Measurements from ENCODE around the gene DDA1.

DDA1 gene

GRCh38 chr19:17309198-17309964 lies at the start of gene DDA1:
Gene DDA1, plus strand, starts transcription at chr19:17309563. Its CDS starts 92 bp downstream, at chr19:17309655.
- H4K20me1 ChIP-seq (ENCODE audit: insufficient read depth, low read length): peaks cover 40% of the 10 kb centered on the region
- H3K9ac ChIP-seq (ENCODE audit: low read depth, low read length): peak within 1 kb of the TSS; percentile 90
- ATAC-seq (ENCODE audit: insufficient read depth, low read depth): peak; percentile 87
- H3K4me1 ChIP-seq (ENCODE audit: insufficient read depth, low read length): peaks cover 63% of the 10 kb centered on the region
- H3K27ac ChIP-seq (ENCODE audit: low read length): peak within 1 kb of the TSS; percentile 82
- H3K4me3 ChIP-seq (ENCODE audit: low read depth in 1 of 2, low read length in 2 of 2): peak within 1 kb of the TSS; percentile 84
- H3K4me2 ChIP-seq (ENCODE audit: insufficient read depth, low read length): peak within 1 kb of the TSS; percentile 92
- no peak for TF ChIP-seq EZH2 (IDR thresholded peaks at IDR 0.05; ENCODE audit: borderline replicate concordance, low read depth, low read length, severe bottlenecking)
- no peak for TF ChIP-seq CTCF (IDR thresholded peaks at IDR 0.05; ENCODE audit: borderline replicate concordance, extremely low read depth, low read length, poor library complexity, severe bottlenecking)
- peak; percentile 100 for DNase-seq
- H2AFZ ChIP-seq (ENCODE audit: low read depth, low read length): peak within 1 kb of the TSS; percentile 82
- H3K36me3 ChIP-seq (ENCODE audit: insufficient read depth, low read length): peaks cover 35% of the 10 kb centered on the region
- peaks cover 68% of the 10 kb centered on the region for H3K79me2 ChIP-seq (ENCODE audit: insufficient read depth, low read length)
- H3K9me3 ChIP-seq (ENCODE audit: insufficient read depth, low read length, severe bottlenecking): no peaks in the 10 kb centered on the region
- H3K27me3 ChIP-seq (ENCODE audit: insufficient read depth, low read length, poor library complexity): no peaks in the 10 kb centered on the region

DNA sequence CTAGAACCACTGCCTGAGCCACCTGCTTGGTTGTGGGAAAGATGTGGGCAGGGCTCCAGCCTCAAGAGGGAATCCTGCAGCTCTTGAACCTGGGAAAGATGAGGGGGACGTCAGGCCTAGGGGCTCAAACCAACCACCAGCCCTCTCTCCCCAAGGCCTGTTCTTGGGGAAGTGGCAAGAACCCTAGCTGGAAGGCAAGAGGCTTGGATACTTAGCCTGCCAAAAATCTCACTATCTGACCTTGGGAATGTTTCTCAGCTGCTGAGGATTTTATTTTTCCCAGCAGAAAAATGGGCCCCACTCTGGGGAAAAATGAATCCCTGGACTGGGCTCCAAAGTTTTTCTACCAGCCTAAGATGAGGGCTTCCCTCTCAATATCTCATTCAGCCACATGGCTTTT lies 49.4 kb upstream of the DDA1 start:
- Histone ChIP-seq H3K4me3 (ENCODE audit: low read depth in 1 of 2, low read length in 2 of 2) (no peak overlapping the region), H3K27me3 (ENCODE audit: insufficient read depth, low read length, poor library complexity) (no peaks in the 10 kb centered on the region), H3K9me3 (ENCODE audit: insufficient read depth, low read length, severe bottlenecking) (peaks cover 4% of the 10 kb centered on the region), H3K4me2 (ENCODE audit: insufficient read depth, low read length) (no peak overlapping the region), H2AFZ (ENCODE audit: low read depth, low read length) (no peak overlapping the region), H4K20me1 (ENCODE audit: insufficient read depth, low read length) (no peaks in the 10 kb centered on the region), H3K79me2 (ENCODE audit: insufficient read depth, low read length) (no peaks in the 10 kb centered on the region), H3K9ac (ENCODE audit: low read depth, low read length) (no peak overlapping the region), H3K36me3 (ENCODE audit: insufficient read depth, low read length) (no peaks in the 10 kb centered on the region), H3K4me1 (ENCODE audit: insufficient read depth, low read length) (peaks cover 5% of the 10 kb centered on the region), H3K27ac (ENCODE audit: low read length) (no peak overlapping the region)
- ATAC-seq (ENCODE audit: insufficient read depth, low read depth) (no peak), DNase-seq (no peak)
- TF ChIP-seq CTCF (IDR thresholded peaks at IDR 0.05; ENCODE audit: borderline replicate concordance, extremely low read depth, low read length, poor library complexity, severe bottlenecking): no peak
- no peak for TF ChIP-seq EZH2 (IDR thresholded peaks at IDR 0.05; ENCODE audit: borderline replicate concordance, low read depth, low read length, severe bottlenecking)

- Histone ChIP-seq H3K9ac (ENCODE audit: low read depth, low read length) (no peak overlapping the region), H4K20me1 (ENCODE audit: insufficient read depth, low read length) (no peaks in the 10 kb centered on the region), H3K27ac (ENCODE audit: low read length) (no peak overlapping the region), H3K9me3 (ENCODE audit: insufficient read depth, low read length, severe bottlenecking) (peaks cover 4% of the 10 kb centered on the region), H3K4me2 (ENCODE audit: insufficient read depth, low read length) (0 out of 2 replicates have a peak overlapping the region, but pooled peaks have one; percentile 32), H3K4me3 (ENCODE audit: low read depth in 1 of 2, low read length in 2 of 2) (no peak overlapping the region), H3K36me3 (ENCODE audit: insufficient read depth, low read length) (no peaks in the 10 kb centered on the region), H3K79me2 (ENCODE audit: insufficient read depth, low read length) (no peaks in the 10 kb centered on the region), H2AFZ (ENCODE audit: low read depth, low read length) (peak overlapping the region; percentile 71), H3K4me1 (ENCODE audit: insufficient read depth, low read length) (peaks cover 5% of the 10 kb centered on the region), H3K27me3 (ENCODE audit: insufficient read depth, low read length, poor library complexity) (no peaks in the 10 kb centered on the region)
- DNase-seq (peak; percentile 87), ATAC-seq (ENCODE audit: insufficient read depth, low read depth) (peak; percentile 100)
- TF ChIP-seq CTCF (IDR thresholded peaks at IDR 0.05; ENCODE audit: borderline replicate concordance, extremely low read depth, low read length, poor library complexity, severe bottlenecking): peak; percentile 99
- no peak for TF ChIP-seq EZH2 (IDR thresholded peaks at IDR 0.05; ENCODE audit: borderline replicate concordance, low read depth, low read length, severe bottlenecking)
These were observed 48.5 kb upstream of the DDA1 start for GRCh38 chr19:17260842-17261325.
